Pancreas (tissue), 10 donors: ENCODE data around the gene ASB1. TPM values are rescaled to one million over a fixed set of nuclear protein-coding genes. Genes with fewer than 3 reads are reported as not detected.

Experiments used
- ATAC-seq, 4 donors: fragments of 200-7000 bp; cut with Tn5 transposase; one replicate each; pipeline versions ENCODE4 v1.8.0 to v1.9.1; 2020; ENCODE audit warnings: mild to moderate bottlenecking in 4 of 4, moderate library complexity in 4 of 4
- DNase-seq, 6 donors: peaks; one replicate each; pipeline ENCODE4 v3.0.0-alpha.2; 2020
- FAIRE-seq: peaks from 2 replicates; lab custom pipeline; 2012; peaks lifted over from hg19 to GRCh38; lab: Jason Lieb, UNC
- H3K27ac ChIP-seq, 4 donors: fragments of 200-600 bp; sonication (generic); 1 replicate in 3 of 4; 2 replicates in 1 of 4; pipeline versions ENCODE4 v1.5.0 to v1.8.0; 2020
- H3K27me3 ChIP-seq, 4 donors: fragments of 200-600 bp; one replicate each; pipeline ENCODE4 v1.8.0; 2021
- H3K36me3 ChIP-seq, 3 donors: fragments of 200-600 bp; sonication (generic) in 1 of 3; one replicate each; pipeline versions ENCODE4 v1.5.0 to v1.8.0; 2020 to 2021
- H3K4me1 ChIP-seq, 3 donors: fragments of 200-600 bp; one replicate each; pipeline ENCODE4 v1.8.0; 2021
- H3K4me3 ChIP-seq, 4 donors: fragments of 200-600 bp; sonication (generic) in 2 of 4; one replicate each; pipeline versions ENCODE4 v1.5.0 to v1.8.0; 2020 to 2021
- H3K9me3 ChIP-seq, 4 donors: fragments of 200-600 bp; one replicate each; pipeline ENCODE4 v1.8.0; 2021
- CTCF ChIP-seq, 4 donors: fragments of 200-600 bp; sonication (generic) in 3 of 4; IDR thresholded peaks; one replicate each; pipeline versions ENCODE4 v1.5.0 to v1.8.0; 2021; ENCODE audit warnings: antibody characterized with exemption in 4 of 4
- WGBS, 2 donors: extraction: QIAGEN DNeasy Blood & Tissue Kit; methylation state at CpG; one replicate each; pipeline ENCODE4 v1.1.7; 2013; 5-methylcytosine and 5-hydroxymethylcytosine counted together
- intact Hi-C, 3 donors: fragments of 100-400 bp; cut with DNase I; formaldehyde crosslinking; loops; one replicate each; pipeline versions ENCODE4 v1.11.1 to v1.14.2; 2022
- polyA plus RNA-seq, 2 donors: library from polyadenylated mRNA; stranded (reverse); fragments of 200-250 nt; gene quantifications; one replicate each; pipeline ENCODE4 v1.2.3, GENCODE V29; 2013
- total RNA-seq, 6 donors: library from RNA; stranded (reverse); fragmentation: NEBNext Ultra II Directional in 4 of 6; extraction: Animal tissue kit (Norgen Biotek cat#: 25700) in 4 of 6; gene quantifications; one replicate each; pipeline versions ENCODE4 v1.2.1 to v1.2.4, GENCODE V29; 2021 to 2023
- donor health status: healthy with polysubstance abuse.
- donor health status: DM: no; HTN: no; CAD: no; lungs with moderate emphysema.
- donor health status: DM: no; HTN: no; CAD: no.
- donor health status: control.
- donor health status: control.
- donor health status: Bipolar disorder and iron deficiency.
- donor health status: DM: yes; HTN: yes; CAD: no.
- donor health status: DM: no; HTN: no; CAD: no.
- donor health status: DM: no; HTN: no; CAD: no.
- donor health status: DM: yes; HTN: yes; CAD: no.

ASB1 gene
- total and polyA plus RNA-seq, 8 donors: 11.3 to 25.1 (median 13.8) TPM

DNA sequence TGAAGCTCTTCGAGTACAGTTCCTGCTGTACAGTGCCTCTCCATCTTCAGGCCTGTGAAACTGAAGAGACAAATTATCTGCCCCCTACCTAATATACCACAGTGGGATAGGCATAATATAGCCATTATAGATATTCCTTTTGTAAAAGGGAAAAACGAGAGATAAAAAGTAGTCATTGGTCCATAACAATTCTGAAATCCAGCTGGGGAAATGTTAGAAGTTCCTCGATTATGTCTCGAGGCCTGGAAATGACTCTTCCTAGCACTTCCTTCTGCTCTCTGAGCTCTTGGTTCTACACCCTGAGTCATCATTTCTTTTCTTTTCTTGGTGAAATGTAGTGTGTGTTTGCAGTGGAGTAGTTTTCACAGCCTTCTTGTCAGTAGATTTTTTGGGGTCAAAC is 51.5 kb downstream of the ASB1 start:
- WGBS, 2 donors: 92 to 97% methylated on average over 4 of the region's 4 CpGs
- no peak for ATAC-seq

DNA sequence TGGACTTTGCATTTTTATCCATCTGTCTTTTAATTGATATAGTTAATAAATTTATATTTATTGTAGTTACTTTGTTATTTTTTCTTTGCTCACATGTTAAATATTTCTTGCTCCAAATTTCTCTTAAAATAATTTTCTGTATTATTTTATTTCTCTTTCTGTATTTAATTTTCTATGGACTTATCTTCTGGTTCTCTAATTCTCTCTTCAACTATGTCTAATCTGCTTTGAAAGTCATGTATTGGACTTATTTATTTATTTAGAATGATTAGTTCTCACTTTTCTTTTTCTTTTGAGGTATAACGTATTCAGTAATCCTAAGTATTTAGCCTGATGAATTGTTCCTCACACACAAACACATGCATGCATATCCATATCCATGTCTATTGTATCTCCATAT is 53.1 kb downstream of the ASB1 start:
- DNase-seq (no peak), ATAC-seq (no peak), FAIRE-seq (peak; percentile 29)
- intact Hi-C loops: no loop called here
- TF ChIP-seq CTCF (IDR thresholded peaks at IDR 0.05): no peak
- Histone ChIP-seq H3K27me3 (no peaks in the 10 kb centered on the region), H3K27ac (no peak overlapping the region), H3K4me3 (no peak overlapping the region), H3K9me3 (no peaks in the 10 kb centered on the region), H3K36me3 (no peaks in the 10 kb centered on the region), H3K4me1 (no peaks in the 10 kb centered on the region)
- WGBS, 2 donors: 84 to 86% methylated on average over 1 of the region's 1 CpG

More for the DNA sequence above, 51.5 kb downstream of the ASB1 start:
- DNase-seq: no peak
- no peak overlapping the region for H3K27ac ChIP-seq
- H3K27me3 ChIP-seq: no peaks in the 10 kb centered on the region
- no peak overlapping the region for H3K4me3 ChIP-seq
- no peak for TF ChIP-seq CTCF (IDR thresholded peaks at IDR 0.05)
- H3K4me1 ChIP-seq: no peaks in the 10 kb centered on the region
- H3K36me3 ChIP-seq: no peaks in the 10 kb centered on the region
- H3K9me3 ChIP-seq: no peaks in the 10 kb centered on the region
- no peak for FAIRE-seq
- intact Hi-C loops: no loop called here

GRCh38 chr2:238483021-238483420 is 56.3 kb downstream of the ASB1 start:
- H3K27me3 ChIP-seq: no peaks in the 10 kb centered on the region
- H3K4me1 ChIP-seq: no peaks in the 10 kb centered on the region
- H3K27ac ChIP-seq: no peak overlapping the region
- DNase-seq (no peak), FAIRE-seq (no peak), ATAC-seq (no peak)
- intact Hi-C loops: no loop called here
- 89 to 92% methylated on average over 6 of the region's 6 CpGs for WGBS, 2 donors
- no peaks in the 10 kb centered on the region for H3K36me3 ChIP-seq
- TF ChIP-seq CTCF (IDR thresholded peaks at IDR 0.05): no peak
- H3K4me3 ChIP-seq: no peak overlapping the region
- H3K9me3 ChIP-seq: no peaks in the 10 kb centered on the region

GRCh38 chr2:238483656-238484055 is 56.9 kb downstream of the ASB1 start:
- no peak overlapping the region for H3K27ac ChIP-seq
- H3K36me3 ChIP-seq: no peaks in the 10 kb centered on the region
- FAIRE-seq: no peak
- H3K27me3 ChIP-seq: no peaks in the 10 kb centered on the region
- no peak for ATAC-seq
- no peaks in the 10 kb centered on the region for H3K9me3 ChIP-seq
- no peak overlapping the region for H3K4me3 ChIP-seq
- intact Hi-C loops: no loop called here
- no peaks in the 10 kb centered on the region for H3K4me1 ChIP-seq
- DNase-seq: no peak
- TF ChIP-seq CTCF (IDR thresholded peaks at IDR 0.05): no peak
- 74 to 75% methylated on average over 8 of the region's 8 CpGs for WGBS, 2 donors

DNA sequence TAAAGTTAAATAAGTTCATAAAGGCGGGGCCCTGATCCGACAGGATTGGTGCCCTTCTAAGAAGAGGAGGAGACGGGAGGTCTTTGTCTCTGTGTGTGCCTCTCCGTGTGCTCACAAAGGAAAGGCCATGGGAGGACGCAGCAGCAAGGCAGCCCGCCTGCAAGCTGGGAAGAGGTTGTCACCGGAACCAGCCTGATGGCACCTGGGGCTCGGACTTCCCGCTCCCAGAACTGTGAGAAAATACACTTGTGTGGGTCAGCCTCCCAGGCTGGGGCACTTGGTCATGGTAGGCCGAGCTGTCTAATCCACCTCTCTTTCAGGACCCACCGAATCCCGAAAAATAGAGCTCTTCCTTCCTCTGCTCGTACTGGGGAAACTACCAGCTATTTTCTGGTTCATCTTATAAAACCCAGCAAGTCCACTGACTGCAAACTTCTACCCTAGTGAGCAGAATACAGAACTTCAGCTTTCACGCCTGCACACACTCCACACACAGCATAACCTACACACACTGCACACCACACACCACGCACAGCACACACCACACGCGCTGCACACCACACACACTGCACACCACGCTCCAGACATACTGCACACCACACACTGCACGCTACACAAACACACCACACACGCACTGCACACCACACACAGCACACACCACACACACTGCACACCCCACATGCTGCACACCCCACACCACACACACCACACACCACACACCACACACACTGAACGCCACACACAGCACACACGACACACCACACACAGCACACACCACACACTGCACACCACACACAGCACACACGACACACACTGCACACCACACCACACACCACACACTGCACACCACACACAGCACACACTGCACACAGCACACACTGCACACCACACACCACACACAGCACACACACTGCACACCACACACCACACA is 58.1 kb downstream of the ASB1 start:
- FAIRE-seq (no peak), DNase-seq (no peak), ATAC-seq (no peak)
- WGBS, 2 donors: 94 to 97% methylated on average over 23 of the region's 23 CpGs
- intact Hi-C loops: no loop called here
- Histone ChIP-seq H3K4me3 (no peak overlapping the region), H3K4me1 (no peaks in the 10 kb centered on the region), H3K9me3 (no peaks in the 10 kb centered on the region), H3K36me3 (no peaks in the 10 kb centered on the region), H3K27me3 (no peaks in the 10 kb centered on the region), H3K27ac (no peak overlapping the region)
- TF ChIP-seq CTCF (IDR thresholded peaks at IDR 0.05): no peak
